ENCODE measurements around the gene PCBD2.

The PCBD2 gene

DNA sequence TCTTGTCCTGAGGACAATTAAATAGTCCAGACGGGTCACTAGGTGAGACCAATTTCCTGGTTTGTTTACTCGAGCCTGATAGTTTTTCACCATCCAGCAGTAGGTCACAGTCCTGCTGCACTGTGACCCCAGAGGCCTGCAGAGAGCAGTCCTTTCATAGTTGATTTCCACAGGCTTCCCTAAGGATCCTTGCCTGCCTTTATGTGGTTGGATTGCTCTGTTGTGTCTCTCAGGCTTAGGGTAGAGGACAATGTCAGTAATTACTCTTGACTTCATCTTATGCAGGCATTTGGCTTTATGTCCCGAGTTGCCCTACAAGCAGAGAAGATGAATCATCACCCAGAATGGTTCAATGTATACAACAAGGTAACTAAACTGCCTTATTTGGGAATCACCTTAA lies 53.8 kb downstream of the PCBD2 start:
- TF ChIP-seq CTCF (IDR thresholded peaks at IDR 0.05; ENCODE audit: borderline replicate concordance, insufficient read depth, low read depth, low read length): no peak
- H3K4me3 ChIP-seq (ENCODE audit: low read depth, low read length): no peak overlapping the region

DNA sequence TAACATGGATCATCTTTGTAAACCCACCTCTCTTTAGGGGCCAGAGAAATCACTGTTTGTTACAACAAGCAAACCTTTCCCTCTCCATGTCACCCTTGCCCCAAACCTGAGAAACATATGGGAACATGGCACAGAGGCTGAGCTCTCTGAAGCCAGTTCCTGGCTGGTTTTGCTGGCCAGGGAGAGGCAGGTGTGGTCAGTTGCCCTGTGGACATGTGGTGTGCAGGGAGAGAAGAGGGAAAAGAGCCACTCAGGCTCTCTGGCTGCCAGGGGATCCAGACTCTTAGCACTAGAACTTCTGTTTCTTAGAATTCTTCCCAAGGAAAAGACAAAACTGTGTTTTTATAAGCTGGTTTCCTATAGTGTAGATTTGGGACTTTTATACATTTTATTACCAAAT lies 58.2 kb downstream of the PCBD2 start:
- H3K4me3 ChIP-seq (ENCODE audit: low read depth, low read length): no peak overlapping the region
- no peak for TF ChIP-seq CTCF (IDR thresholded peaks at IDR 0.05; ENCODE audit: borderline replicate concordance, insufficient read depth, low read depth, low read length)

- H3K4me3 ChIP-seq (ENCODE audit: low read depth, low read length): no peak overlapping the region
- no peak for TF ChIP-seq CTCF (IDR thresholded peaks at IDR 0.05; ENCODE audit: borderline replicate concordance, insufficient read depth, low read depth, low read length)
Measured at GRCh38 chr5:134964359-134965270, 59.7 kb downstream of the PCBD2 start.

- TF ChIP-seq CTCF (IDR thresholded peaks at IDR 0.05; ENCODE audit: borderline replicate concordance, insufficient read depth, low read depth, low read length): no peak
- no peak overlapping the region for H3K4me3 ChIP-seq (ENCODE audit: low read depth, low read length)
Measured at GRCh38 chr5:134965271-134965825, 60.4 kb downstream of the PCBD2 start.

- TF ChIP-seq CTCF (IDR thresholded peaks at IDR 0.05; ENCODE audit: borderline replicate concordance, insufficient read depth, low read depth, low read length): no peak
- H3K4me3 ChIP-seq (ENCODE audit: low read depth, low read length): no peak within 1 kb of the TSS
Measured at GRCh38 chr5:134967607-134968006, 62.7 kb downstream of the PCBD2 start, which contains the start of gene CATSPER3. Gene CATSPER3, plus strand, starts transcription at chr5:134967907. Its CDS starts 85 bp downstream, at chr5:134967992.

- no peak overlapping the region for H3K4me3 ChIP-seq (ENCODE audit: low read depth, low read length)
- TF ChIP-seq CTCF (IDR thresholded peaks at IDR 0.05; ENCODE audit: borderline replicate concordance, insufficient read depth, low read depth, low read length): no peak
Measured at GRCh38 chr5:134968055-134968454, 63.1 kb downstream of the PCBD2 start.

DNA sequence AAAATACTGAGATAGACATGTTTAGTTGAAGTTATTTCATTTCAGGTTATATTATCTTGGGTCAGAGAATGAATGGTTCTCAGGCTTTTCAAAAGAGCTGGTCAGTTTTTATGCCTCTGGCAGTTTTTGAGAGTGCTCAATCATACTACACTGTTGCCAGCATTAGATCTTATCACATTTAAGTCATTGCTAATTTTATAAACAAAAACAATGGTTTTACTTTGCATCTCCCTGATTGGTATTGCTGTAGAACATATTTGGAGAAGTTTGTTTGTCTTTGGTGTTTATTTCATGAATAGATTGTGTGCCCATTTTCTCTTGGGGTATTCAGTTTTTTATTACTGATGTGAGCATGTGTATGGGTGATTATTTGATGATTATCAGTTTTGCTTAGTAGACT lies 64.2 kb downstream of the PCBD2 start:
- no peak for TF ChIP-seq CTCF (IDR thresholded peaks at IDR 0.05; ENCODE audit: borderline replicate concordance, insufficient read depth, low read depth, low read length)
- H3K4me3 ChIP-seq (ENCODE audit: low read depth, low read length): no peak overlapping the region

Measured in GM12875 (cell line).